Fibroblast of pulmonary artery (primary cell): ENCODE results near the gene MCOLN2.
"Not testable (repeated sequence)": the region's sequence is repeated elsewhere in the genome, so short reads cannot be mapped to it uniquely, and the experiment has no call there.

Experiments used
- DNase-seq: peaks from one replicate; pipeline ENCODE4 v3.0.0-alpha.2; 2010; ENCODE audit warnings: low read depth
- H3K4me3 ChIP-seq: replicated peaks from 2 replicates; pipeline ENCODE4 v1.5.1; 2011; ENCODE audit warnings: low read depth, mild to moderate bottlenecking, control low read depth, low read length, moderate library complexity
- TF ChIP-seq, protein P1 (sequence below): IDR thresholded peaks from 2 replicates; pipeline ENCODE4 v1.5.1; 2011; ENCODE audit warnings: mild to moderate bottlenecking, control low read depth, low read length, inconsistent platforms; ENCODE audit errors: missing control alignments

The MCOLN2 gene

DNA sequence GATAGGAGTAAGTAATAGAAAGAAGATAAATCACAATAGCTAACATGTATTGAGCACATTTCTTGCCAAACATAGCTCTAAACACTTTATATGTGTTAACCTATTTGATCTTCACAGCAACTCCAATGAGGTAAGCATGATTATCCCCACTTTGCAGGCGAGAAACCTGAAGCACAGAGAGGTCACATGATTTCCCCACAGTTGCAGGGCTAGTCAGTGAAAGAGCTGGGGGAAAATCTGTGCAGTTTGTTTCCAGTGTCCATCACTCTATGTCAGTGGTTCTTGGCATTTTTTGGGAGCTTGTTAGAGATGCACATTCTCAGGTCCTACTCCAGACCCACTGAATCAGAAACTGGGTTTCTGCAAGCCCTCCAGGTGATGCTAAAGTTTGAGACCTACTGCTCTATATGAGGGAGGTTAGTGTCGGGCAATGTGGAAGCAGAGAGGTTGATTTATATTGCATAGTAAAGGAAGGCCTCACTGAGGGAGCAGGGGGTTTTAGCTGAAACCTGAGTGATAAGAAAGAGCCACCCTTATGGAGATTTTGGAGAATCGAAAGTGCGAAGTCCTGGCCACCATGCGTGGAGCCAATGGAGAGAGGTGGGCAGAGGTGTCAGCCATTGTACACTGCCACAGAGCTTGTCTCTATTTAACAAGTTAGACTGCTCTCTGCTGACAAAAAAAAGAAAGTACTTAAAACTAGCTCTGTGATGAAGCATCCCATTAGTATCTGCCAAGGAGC lies 30.5 kb upstream of the MCOLN2 start:
- TF ChIP-seq, protein P1, sequence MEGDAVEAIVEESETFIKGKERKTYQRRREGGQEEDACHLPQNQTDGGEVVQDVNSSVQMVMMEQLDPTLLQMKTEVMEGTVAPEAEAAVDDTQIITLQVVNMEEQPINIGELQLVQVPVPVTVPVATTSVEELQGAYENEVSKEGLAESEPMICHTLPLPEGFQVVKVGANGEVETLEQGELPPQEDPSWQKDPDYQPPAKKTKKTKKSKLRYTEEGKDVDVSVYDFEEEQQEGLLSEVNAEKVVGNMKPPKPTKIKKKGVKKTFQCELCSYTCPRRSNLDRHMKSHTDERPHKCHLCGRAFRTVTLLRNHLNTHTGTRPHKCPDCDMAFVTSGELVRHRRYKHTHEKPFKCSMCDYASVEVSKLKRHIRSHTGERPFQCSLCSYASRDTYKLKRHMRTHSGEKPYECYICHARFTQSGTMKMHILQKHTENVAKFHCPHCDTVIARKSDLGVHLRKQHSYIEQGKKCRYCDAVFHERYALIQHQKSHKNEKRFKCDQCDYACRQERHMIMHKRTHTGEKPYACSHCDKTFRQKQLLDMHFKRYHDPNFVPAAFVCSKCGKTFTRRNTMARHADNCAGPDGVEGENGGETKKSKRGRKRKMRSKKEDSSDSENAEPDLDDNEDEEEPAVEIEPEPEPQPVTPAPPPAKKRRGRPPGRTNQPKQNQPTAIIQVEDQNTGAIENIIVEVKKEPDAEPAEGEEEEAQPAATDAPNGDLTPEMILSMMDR, result peak; percentile 25
- no peak overlapping the region for H3K4me3 ChIP-seq
- DNase-seq, result peak; percentile 50

DNA sequence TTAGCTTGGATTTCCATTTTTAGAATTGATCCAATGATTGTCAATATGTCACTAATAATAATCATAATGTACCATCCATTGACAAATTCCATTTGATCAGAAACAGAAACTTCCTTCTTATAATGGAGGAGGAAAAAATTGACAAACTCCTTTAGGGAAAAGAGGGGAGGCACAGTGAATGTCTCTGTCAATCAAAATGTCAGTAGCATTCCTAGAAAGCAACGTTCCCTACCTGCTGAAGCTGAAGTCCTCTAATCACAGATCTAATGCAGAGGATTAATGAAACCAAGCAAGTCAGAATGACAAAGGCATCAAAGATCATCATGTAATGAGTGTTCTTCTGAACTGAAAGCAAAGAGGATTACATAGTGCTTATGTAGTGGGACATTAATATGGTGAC lies 29.0 kb upstream of the MCOLN2 start:
- TF ChIP-seq, protein P1, result no peak
- H3K4me3 ChIP-seq, result no peak overlapping the region
- no peak for DNase-seq

DNA sequence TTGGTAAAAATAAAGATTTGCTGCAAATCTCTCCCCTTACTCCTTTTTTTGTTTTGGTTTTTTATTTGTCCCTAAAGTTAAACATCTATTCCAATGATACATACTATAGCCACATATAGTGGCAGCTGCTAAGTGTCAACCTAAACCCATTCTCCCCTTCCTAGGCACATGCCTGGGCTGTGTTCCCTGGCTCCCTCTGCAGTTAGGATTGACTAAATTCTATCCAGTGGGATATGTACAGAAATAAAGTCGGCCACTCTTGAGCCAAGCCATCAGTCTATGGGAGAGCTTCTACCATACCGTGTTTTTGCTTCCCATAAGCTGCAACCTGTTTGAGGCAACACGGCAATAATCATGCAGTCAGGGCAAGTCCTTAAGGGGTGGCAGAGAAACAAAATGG lies 27.8 kb upstream of the MCOLN2 start:
- TF ChIP-seq, protein P1, result no peak
- DNase-seq, result no peak
- H3K4me3 ChIP-seq, result no peak overlapping the region

DNA sequence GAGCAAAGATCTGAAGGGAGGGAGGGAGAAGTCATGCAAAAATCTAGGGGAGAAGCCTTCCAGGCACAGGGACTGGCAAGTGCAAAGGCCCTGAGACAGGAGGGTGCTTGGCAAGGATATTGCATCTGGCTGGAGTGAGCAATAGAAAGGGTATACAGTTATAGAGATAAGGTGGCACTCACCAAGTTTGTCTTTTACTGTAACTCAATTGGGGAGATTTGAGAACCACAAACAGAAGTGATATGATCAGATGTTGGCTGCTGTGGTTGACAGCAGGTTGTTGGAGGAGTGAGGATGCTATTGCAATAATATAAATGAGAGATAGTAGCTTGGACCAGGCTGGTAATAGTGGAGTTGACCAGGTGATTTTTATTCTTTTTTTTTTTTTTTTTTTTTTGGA lies 25.8 kb upstream of the MCOLN2 start:
- TF ChIP-seq, protein P1, result no peak
- H3K4me3 ChIP-seq, result no peak overlapping the region
- no peak for DNase-seq

DNA sequence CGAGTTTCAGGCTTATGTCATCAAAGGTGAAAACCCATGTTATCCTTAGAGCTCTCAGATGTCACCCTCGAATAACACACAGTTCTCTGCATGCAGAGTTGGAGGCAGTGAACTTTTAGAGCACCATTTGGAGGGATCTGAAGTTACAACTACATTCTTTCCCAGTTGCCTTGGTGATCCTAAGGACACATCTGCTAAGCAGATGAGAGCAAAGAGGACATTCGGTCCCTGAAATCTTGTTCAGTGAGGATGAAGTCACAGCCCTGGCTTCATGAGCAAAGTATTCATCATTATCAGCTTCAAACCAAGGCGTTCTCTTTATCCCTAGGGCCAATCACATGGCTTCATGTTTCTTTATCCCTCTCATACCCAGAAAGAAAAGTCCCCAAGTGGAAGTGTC lies 23.1 kb upstream of the MCOLN2 start:
- no peak overlapping the region for H3K4me3 ChIP-seq
- TF ChIP-seq, protein P1, result no peak
- no peak for DNase-seq

DNA sequence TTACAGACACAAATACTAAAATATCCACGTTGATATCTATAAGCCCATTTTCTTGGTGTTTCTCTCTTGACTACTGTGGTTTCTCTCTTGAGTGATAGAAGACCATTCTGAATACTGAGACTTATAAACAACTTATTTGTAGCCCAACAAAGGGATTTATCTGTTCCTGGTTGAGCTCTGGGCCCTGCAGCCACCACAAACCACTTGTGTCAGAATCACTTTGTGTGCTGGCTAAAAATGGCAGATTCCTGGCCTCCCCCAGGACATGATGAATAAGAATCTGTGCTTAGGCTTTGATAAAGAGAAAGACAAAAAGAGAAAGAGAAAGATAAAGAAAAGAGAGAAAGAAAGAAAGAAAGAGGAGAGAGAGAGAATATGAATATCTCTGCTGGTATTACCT lies 18.9 kb upstream of the MCOLN2 start:
- TF ChIP-seq, protein P1, result no peak
- H3K4me3 ChIP-seq, result no peak overlapping the region
- DNase-seq, result no peak

DNA sequence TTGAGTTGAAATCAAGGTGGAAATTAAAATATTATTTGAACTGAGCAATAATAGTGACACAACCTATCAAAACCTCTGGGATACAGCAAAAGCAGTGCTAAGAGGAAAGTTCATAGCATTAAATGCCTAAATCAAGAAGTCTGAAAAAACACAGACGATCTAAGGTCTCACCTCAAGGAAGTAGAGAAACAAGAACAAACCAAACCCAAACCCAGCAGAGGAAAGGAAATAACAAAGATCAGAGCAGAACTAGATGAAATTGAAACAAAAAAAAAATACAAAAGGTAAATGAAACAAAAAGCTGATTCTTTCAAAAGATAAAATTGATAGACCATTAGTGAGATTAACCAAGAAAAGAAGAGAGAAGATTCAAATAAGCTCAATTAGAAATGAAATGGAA lies 8.7 kb upstream of the MCOLN2 start:
- DNase-seq, result not testable (repeated sequence)

More for the DNA sequence above, 8.7 kb upstream of the MCOLN2 start:
- not testable (repeated sequence) for H3K4me3 ChIP-seq
